ENCODE data around the gene NUDT9.

- TF ChIP-seq MLX (CRISPR knock-in tag; IDR thresholded peaks at IDR 0.05) (no peak), CTCF (IDR thresholded peaks at IDR 0.05) (no peak), E2F4 (CRISPR knock-in tag; IDR thresholded peaks at IDR 0.05; ENCODE audit: borderline replicate concordance, low read depth) (no peak), FOXP4 (CRISPR knock-in tag; IDR thresholded peaks at IDR 0.05) (no peak), MYBL2 (CRISPR knock-in tag; IDR thresholded peaks at IDR 0.05) (no peak), IRF1 (CRISPR knock-in tag; IDR thresholded peaks at IDR 0.05) (no peak), USF2 (CRISPR knock-in tag; IDR thresholded peaks at IDR 0.05) (no peak), KAT7 (CRISPR knock-in tag; IDR thresholded peaks at IDR 0.05; ENCODE audit: borderline replicate concordance) (no peak), ZNF219 (CRISPR knock-in tag; IDR thresholded peaks at IDR 0.05; ENCODE audit: borderline replicate concordance) (no peak), ELF4 (CRISPR knock-in tag; IDR thresholded peaks at IDR 0.05; ENCODE audit: low read depth) (no peak), RELA (CRISPR knock-in tag; IDR thresholded peaks at IDR 0.05; ENCODE audit: borderline replicate concordance) (no peak), USF1 (CRISPR knock-in tag; IDR thresholded peaks at IDR 0.05) (no peak), NFYB (CRISPR knock-in tag; conservative IDR thresholded peaks at IDR 0.05; ENCODE audit: low read depth) (no peak), SP1 (CRISPR knock-in tag; conservative IDR thresholded peaks at IDR 0.05) (no peak)
Measured at GRCh38 chr4:87481377-87481776, 59.0 kb downstream of the NUDT9 start.

Measured in WTC11 (cell line).